GM23338 (cell line): Measurements from ENCODE around the gene LRIF1. TPM values are rescaled to one million over a fixed set of nuclear protein-coding genes. Genes with fewer than 3 reads are reported as not detected.

ENCODE experiments used
- ATAC-seq: fragments of 200-7000 bp; cut with Tn5 transposase; 3 replicates; pipeline ENCODE4 v1.9.1; 2020
- DNase-seq: peaks from one replicate; pipeline ENCODE4 v3.0.0-alpha.2; 2015; ENCODE audit warnings: low spot score
- H2AFZ ChIP-seq: fragments of 200-600 bp; sonication (generic); 2 replicates; pipeline ENCODE4 v1.8.0; 2016; ENCODE audit warnings: antibody characterized with exemption, mild to moderate bottlenecking, moderate library complexity
- H3F3A ChIP-seq: fragments of 200-600 bp; sonication (generic); replicated peaks from 2 replicates; pipeline ENCODE4 v1.8.0; 2017; ENCODE audit warnings: antibody characterized with exemption, mixed run types, low read depth
- H3K27ac ChIP-seq: fragments of 200-600 bp; sonication (generic); 2 replicates; pipeline ENCODE4 v1.6.1; 2016; ENCODE audit warnings: low read depth
- H3K27me3 ChIP-seq: fragments of 200-600 bp; sonication (generic); 2 replicates; pipeline ENCODE4 v1.8.0; 2016; ENCODE audit warnings: mild to moderate bottlenecking, mixed run types, moderate library complexity; ENCODE audit not compliant: insufficient read depth
- H3K36me3 ChIP-seq: fragments of 200-600 bp; sonication (generic); 2 replicates; pipeline ENCODE4 v1.8.0; 2016; ENCODE audit warnings: mild to moderate bottlenecking; ENCODE audit not compliant: insufficient read depth
- H3K4me1 ChIP-seq: fragments of 200-600 bp; sonication (generic); 2 replicates; pipeline ENCODE4 v1.8.0; 2016; ENCODE audit warnings: mild to moderate bottlenecking, moderate library complexity; ENCODE audit not compliant: insufficient read depth
- H3K4me2 ChIP-seq: fragments of 200-600 bp; sonication (generic); 2 replicates; pipeline ENCODE4 v1.7.1; 2017; ENCODE audit warnings: mixed run types
- H3K4me3 ChIP-seq: fragments of 200-600 bp; sonication (generic); 2 replicates; pipeline ENCODE4 v1.6.1; 2016; ENCODE audit warnings: mixed run types
- H3K79me2 ChIP-seq: fragments of 200-600 bp; sonication (generic); replicated peaks from 2 replicates; pipeline ENCODE4 v1.8.0; 2017; ENCODE audit warnings: mild to moderate bottlenecking; ENCODE audit not compliant: insufficient read depth
- H3K9me2 ChIP-seq: fragments of 200-600 bp; sonication (generic); 2 replicates; pipeline ENCODE4 v1.8.0; 2017; ENCODE audit not compliant: insufficient read depth
- H4K20me1 ChIP-seq: fragments of 200-600 bp; sonication (generic); replicated peaks from 2 replicates; pipeline ENCODE4 v1.8.0; 2017; ENCODE audit warnings: mild to moderate bottlenecking; ENCODE audit not compliant: insufficient read depth
- H3K27ac Mint-ChIP-seq: 2 replicates; pipeline ENCODE4 v1.8.0; 2020; ENCODE audit warnings: inconsistent platforms, mild to moderate bottlenecking, moderate library complexity, mixed read lengths
- H3K27me3 Mint-ChIP-seq: 3 replicates; pipeline ENCODE4 v1.8.0; 2022; ENCODE audit warnings: low read depth, mild to moderate bottlenecking, moderate library complexity, mixed read lengths, inconsistent platforms; ENCODE audit not compliant: insufficient read depth, poor library complexity
- H3K36me3 Mint-ChIP-seq: 3 replicates; pipeline ENCODE4 v1.8.0; 2021; ENCODE audit warnings: low read depth, mild to moderate bottlenecking, inconsistent platforms, moderate library complexity, mixed read lengths
- H3K4me1 Mint-ChIP-seq: 3 replicates; pipeline ENCODE4 v1.8.0; 2020; ENCODE audit warnings: mild to moderate bottlenecking, inconsistent platforms, mixed read lengths
- H3K4me3 Mint-ChIP-seq: 3 replicates; pipeline ENCODE4 v1.8.0; 2021; ENCODE audit warnings: moderate library complexity, mild to moderate bottlenecking, inconsistent platforms, mixed read lengths
- H3K9me3 Mint-ChIP-seq: 3 replicates; pipeline ENCODE4 v1.8.0; 2020; ENCODE audit warnings: moderate library complexity, mild to moderate bottlenecking, inconsistent platforms, mixed read lengths
- CREB1 ChIP-seq: fragments of 250-450 bp; sonication (Bioruptor Pico); IDR thresholded peaks from 2 replicates; pipeline ENCODE4 v1.5.0; 2020; ENCODE audit warnings: low read depth, mild to moderate bottlenecking, moderate library complexity
- EZH2 ChIP-seq: fragments of 200-600 bp; sonication (generic); IDR thresholded peaks from one replicate; pipeline ENCODE4 v1.8.0; 2017; ENCODE audit warnings: antibody characterized with exemption, mild to moderate bottlenecking, low read depth; ENCODE audit not compliant: unreplicated experiment
- NANOG ChIP-seq: IDR thresholded peaks from 2 replicates; pipeline ENCODE4 v1.6.1; 2016; ENCODE audit warnings: antibody characterized with exemption, borderline replicate concordance
- POLR2AphosphoS5 ChIP-seq: IDR thresholded peaks from 2 replicates; pipeline ENCODE4 v1.6.1; 2016; ENCODE audit warnings: antibody characterized with exemption, low read depth
- ZNF114 ChIP-seq: fragments of 250-450 bp; sonication (Bioruptor Pico); IDR thresholded peaks from 2 replicates; pipeline ENCODE4 v1.5.0; 2020; ENCODE audit warnings: mild to moderate bottlenecking, moderate library complexity
- polyA plus RNA-seq: library from polyadenylated mRNA; unstranded; fragments of >200 nt; fragmentation: Nextera tagmentation; extraction: Ambion mirVana; gene quantifications from 2 replicates; pipeline ENCODE4 v1.2.1, GENCODE V29; 2016
- total RNA-seq: library from RNA; depleted of rRNA; stranded (reverse); fragments of >200 nt; shearing (Covaris generic); gene quantifications from 2 replicates; pipeline ENCODE4 v1.2.3, GENCODE V29; 2014
- TF ChIP-seq, protein P1 (sequence below): fragments of 250-450 bp; sonication (Bioruptor Pico); IDR thresholded peaks from 2 replicates; pipeline ENCODE4 v1.5.0; 2020; ENCODE audit warnings: mild to moderate bottlenecking, moderate library complexity

LRIF1 gene
- total and polyA plus RNA-seq, 2 experiments from 2014 or later: 32.6 to 37.9 TPM

DNA sequence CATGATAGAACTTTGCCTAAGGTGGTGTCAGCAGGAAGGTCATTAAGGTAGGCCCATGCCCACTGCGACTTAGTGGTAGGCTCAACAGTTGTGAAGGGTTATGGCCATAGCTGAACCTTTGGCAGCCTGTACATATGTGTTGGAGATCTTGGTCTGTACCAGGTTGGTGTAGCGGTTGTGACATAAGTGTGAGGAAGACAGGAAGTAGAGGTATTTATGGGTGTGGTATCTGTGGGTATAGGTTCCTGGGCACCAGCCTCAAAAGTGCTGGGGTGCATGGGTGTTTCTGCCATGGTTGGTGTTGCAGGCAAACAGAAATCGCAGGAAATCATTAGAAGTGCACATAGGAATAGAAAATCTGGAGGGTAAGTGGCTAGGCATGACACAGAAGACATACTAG, 18.6 kb upstream of the LRIF1 start (continued):
- TF ChIP-seq, protein P1, sequence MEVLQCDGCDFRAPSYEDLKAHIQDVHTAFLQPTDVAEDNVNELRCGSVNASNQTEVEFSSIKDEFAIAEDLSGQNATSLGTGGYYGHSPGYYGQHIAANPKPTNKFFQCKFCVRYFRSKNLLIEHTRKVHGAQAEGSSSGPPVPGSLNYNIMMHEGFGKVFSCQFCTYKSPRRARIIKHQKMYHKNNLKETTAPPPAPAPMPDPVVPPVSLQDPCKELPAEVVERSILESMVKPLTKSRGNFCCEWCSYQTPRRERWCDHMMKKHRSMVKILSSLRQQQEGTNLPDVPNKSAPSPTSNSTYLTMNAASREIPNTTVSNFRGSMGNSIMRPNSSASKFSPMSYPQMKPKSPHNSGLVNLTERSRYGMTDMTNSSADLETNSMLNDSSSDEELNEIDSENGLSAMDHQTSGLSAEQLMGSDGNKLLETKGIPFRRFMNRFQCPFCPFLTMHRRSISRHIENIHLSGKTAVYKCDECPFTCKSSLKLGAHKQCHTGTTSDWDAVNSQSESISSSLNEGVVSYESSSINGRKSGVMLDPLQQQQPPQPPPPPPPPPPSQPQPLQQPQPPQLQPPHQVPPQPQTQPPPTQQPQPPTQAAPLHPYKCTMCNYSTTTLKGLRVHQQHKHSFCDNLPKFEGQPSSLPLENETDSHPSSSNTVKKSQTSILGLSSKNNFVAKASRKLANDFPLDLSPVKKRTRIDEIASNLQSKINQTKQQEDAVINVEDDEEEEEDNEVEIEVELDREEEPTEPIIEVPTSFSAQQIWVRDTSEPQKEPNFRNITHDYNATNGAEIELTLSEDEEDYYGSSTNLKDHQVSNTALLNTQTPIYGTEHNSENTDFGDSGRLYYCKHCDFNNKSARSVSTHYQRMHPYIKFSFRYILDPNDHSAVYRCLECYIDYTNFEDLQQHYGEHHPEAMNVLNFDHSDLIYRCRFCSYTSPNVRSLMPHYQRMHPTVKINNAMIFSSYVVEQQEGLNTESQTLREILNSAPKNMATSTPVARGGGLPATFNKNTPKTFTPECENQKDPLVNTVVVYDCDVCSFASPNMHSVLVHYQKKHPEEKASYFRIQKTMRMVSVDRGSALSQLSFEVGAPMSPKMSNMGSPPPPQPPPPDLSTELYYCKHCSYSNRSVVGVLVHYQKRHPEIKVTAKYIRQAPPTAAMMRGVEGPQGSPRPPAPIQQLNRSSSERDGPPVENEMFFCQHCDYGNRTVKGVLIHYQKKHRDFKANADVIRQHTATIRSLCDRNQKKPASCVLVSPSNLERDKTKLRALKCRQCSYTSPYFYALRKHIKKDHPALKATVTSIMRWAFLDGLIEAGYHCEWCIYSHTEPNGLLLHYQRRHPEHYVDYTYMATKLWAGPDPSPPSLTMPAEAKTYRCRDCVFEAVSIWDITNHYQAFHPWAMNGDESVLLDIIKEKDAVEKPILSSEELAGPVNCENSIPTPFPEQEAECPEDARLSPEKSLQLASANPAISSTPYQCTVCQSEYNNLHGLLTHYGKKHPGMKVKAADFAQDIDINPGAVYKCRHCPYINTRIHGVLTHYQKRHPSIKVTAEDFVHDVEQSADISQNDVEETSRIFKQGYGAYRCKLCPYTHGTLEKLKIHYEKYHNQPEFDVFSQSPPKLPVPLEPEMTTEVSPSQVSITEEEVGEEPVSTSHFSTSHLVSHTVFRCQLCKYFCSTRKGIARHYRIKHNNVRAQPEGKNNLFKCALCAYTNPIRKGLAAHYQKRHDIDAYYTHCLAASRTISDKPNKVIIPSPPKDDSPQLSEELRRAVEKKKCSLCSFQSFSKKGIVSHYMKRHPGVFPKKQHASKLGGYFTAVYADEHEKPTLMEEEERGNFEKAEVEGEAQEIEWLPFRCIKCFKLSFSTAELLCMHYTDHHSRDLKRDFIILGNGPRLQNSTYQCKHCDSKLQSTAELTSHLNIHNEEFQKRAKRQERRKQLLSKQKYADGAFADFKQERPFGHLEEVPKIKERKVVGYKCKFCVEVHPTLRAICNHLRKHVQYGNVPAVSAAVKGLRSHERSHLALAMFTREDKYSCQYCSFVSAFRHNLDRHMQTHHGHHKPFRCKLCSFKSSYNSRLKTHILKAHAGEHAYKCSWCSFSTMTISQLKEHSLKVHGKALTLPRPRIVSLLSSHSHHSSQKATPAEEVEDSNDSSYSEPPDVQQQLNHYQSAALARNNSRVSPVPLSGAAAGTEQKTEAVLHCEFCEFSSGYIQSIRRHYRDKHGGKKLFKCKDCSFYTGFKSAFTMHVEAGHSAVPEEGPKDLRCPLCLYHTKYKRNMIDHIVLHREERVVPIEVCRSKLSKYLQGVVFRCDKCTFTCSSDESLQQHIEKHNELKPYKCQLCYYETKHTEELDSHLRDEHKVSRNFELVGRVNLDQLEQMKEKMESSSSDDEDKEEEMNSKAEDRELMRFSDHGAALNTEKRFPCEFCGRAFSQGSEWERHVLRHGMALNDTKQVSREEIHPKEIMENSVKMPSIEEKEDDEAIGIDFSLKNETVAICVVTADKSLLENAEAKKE (CRISPR knock-in tag): no peak
- TF ChIP-seq CREB1 (CRISPR knock-in tag): no peak

DNA sequence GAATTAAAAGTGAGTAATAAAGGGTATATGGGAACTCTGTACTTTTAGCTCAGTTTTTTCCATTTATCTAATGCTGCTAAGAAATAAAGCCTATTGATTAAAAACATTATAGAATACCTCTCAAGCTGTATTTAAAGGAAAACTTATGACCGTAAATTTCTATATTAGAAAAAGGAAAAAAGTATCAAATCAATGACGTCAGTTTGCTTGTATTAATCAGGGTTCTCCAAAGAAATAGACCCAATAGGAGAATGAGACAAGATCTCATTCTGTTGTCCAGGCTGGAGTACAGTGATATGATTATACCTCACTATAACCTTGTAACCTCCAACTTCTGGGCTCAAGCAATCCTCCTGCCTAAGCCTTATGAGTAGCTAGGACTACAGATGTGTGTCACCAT, 15.4 kb upstream of the LRIF1 start:
- no peak overlapping the region for H3K27ac ChIP-seq
- TF ChIP-seq EZH2: no peak
- peaks cover 32% of the 10 kb centered on the region for H3K9me3 Mint-ChIP-seq

DNA sequence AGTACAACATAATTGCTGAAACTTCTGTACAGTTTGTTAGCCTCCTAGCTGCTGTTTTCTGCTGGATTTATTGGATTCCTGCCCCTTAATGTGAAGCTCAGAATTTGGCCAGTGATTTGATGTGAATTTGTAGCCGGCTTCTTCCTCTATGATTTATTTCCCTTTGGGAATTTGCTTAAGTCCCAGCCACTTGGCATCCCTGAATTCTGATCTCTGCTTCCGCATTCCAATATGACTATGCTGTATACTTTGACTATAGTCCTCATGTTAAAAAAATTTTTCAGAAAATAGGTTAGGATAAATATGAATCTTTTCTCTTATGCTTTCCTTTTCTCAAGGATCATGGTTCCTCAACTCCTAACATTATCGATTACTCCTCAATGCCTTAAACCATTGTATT, 12.4 kb upstream of the LRIF1 start:
- H3K79me2 ChIP-seq: no peaks in the 10 kb centered on the region
- no peak overlapping the region for H2AFZ ChIP-seq
- H3K27me3 Mint-ChIP-seq: no peaks in the 10 kb centered on the region
- no peak overlapping the region for H3K27ac Mint-ChIP-seq
- H3K4me1 ChIP-seq: no peaks in the 10 kb centered on the region
- no peaks in the 10 kb centered on the region; the same call in 1 of the 2 replicates for H3K9me2 ChIP-seq
- H3K9me3 Mint-ChIP-seq: peaks cover 35% of the 10 kb centered on the region
- no peak overlapping the region for H3K4me3 Mint-ChIP-seq
- no peaks in the 10 kb centered on the region for H3K36me3 Mint-ChIP-seq
- H3K27ac ChIP-seq: no peak overlapping the region
- H3K4me1 Mint-ChIP-seq: no peaks in the 10 kb centered on the region
- no peak for DNase-seq
- no peaks in the 10 kb centered on the region for H4K20me1 ChIP-seq
- no peak overlapping the region for H3K4me3 ChIP-seq
- no peaks in the 10 kb centered on the region; the same call in 1 of the 2 replicates for H3K27me3 ChIP-seq
- H3K36me3 ChIP-seq: no peaks in the 10 kb centered on the region
- no peak for ATAC-seq
- H3K4me2 ChIP-seq: no peak overlapping the region
- no peaks in the 10 kb centered on the region for H3F3A ChIP-seq
- TF ChIP-seq EZH2 (no peak), ZNF114 (CRISPR knock-in tag) (no peak), NANOG (no peak), POLR2AphosphoS5 (no peak)

More for the DNA sequence above, 15.4 kb upstream of the LRIF1 start:
- no peaks in the 10 kb centered on the region for H4K20me1 ChIP-seq
- no peaks in the 10 kb centered on the region for H3K4me1 ChIP-seq
- H3K27me3 Mint-ChIP-seq: no peaks in the 10 kb centered on the region
- no peak overlapping the region for H3K4me2 ChIP-seq
- no peak overlapping the region for H2AFZ ChIP-seq
- H3K4me1 Mint-ChIP-seq: no peaks in the 10 kb centered on the region
- H3K9me2 ChIP-seq: no peaks in the 10 kb centered on the region; the same call in 1 of the 2 replicates
- no peak overlapping the region for H3K4me3 ChIP-seq
- H3K36me3 ChIP-seq: no peaks in the 10 kb centered on the region
- no peaks in the 10 kb centered on the region for H3F3A ChIP-seq
- no peaks in the 10 kb centered on the region for H3K27me3 ChIP-seq
- H3K36me3 Mint-ChIP-seq: no peaks in the 10 kb centered on the region
- no peak for ATAC-seq
- H3K27ac Mint-ChIP-seq: no peak overlapping the region
- H3K79me2 ChIP-seq: no peaks in the 10 kb centered on the region
- DNase-seq: no peak
- no peak overlapping the region for H3K4me3 Mint-ChIP-seq
